ENCODE measurements around the gene TIMP2. TPM values are rescaled to one million over a fixed set of nuclear protein-coding genes. Genes with fewer than 3 reads are reported as not detected.
A peak's percentile ranks its signal among the peaks of the same experiment; 100 is the strongest.

The TIMP2 gene
- total and polyA plus RNA-seq, 2 of the 13 experiments (the other 11 are each of a cell fraction or from before 2014, with no cell fraction given), result 3.8 to 8.5 TPM

DNA sequence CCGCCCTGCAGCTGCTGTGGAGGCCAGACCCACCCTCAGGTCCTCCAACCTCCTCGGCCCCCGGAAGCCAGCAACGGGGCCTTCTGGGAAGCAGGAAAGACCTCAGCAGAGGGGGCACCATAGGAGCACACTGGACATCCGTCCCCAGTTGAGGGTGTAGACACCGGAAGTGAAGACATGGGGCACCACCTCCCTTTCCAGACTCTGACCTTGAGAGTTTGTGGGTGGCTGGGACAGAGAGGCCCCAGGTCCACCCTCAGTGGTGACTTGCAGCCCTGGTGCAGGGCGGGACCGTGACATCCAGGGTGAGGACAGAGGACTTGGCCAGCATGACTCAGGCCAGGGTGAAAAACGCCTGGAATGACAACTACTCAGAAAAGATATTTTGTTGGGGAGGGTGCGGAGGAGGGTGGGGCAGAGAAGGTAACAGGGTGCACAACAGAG lies 42.1 kb downstream of the TIMP2 start (continued):
- TF ChIP-seq ZNF589 (CRISPR knock-in tag; conservative IDR thresholded peaks at IDR 0.05) (no peak), ZBTB3 (CRISPR knock-in tag; IDR thresholded peaks at IDR 0.05; ENCODE audit: borderline replicate concordance, low read depth) (no peak), MBNL3 (CRISPR knock-in tag; conservative IDR thresholded peaks at IDR 0.05) (no peak), MAFK (conservative IDR thresholded peaks at IDR 0.05 in 1 of 2, IDR thresholded peaks at IDR 0.05 in 1 of 2; ENCODE audit: low read length in 2 of 2) (peak; percentile 8 to 26; a peak in 1 of 4 replicates), RCOR2 (CRISPR knock-in tag; IDR thresholded peaks at IDR 0.05) (peak; percentile 48; the same call in 1 of the 2 replicates), ZNF350 (CRISPR knock-in tag; IDR thresholded peaks at IDR 0.05; ENCODE audit: borderline replicate concordance, low read depth) (peak; percentile 56; the same call in 1 of the 2 replicates), CBX2 (IDR thresholded peaks at IDR 0.05; ENCODE audit: low read depth, low read length) (no peak), CBX2 (CRISPR knock-in tag; IDR thresholded peaks at IDR 0.05; ENCODE audit: low read depth) (no peak), ZSCAN9 (CRISPR knock-in tag; IDR thresholded peaks at IDR 0.05; ENCODE audit: borderline replicate concordance) (0 out of 2 replicates have a peak, but pooled peaks have one; percentile 39), ZNF772 (CRISPR knock-in tag; IDR thresholded peaks at IDR 0.05) (0 out of 2 replicates have a peak, but pooled peaks have one; percentile 13), NR2F6 (IDR thresholded peaks at IDR 0.05) (no peak), NR2F6 (CRISPR knock-in tag; IDR thresholded peaks at IDR 0.05) (peak; percentile 36), ISL2 (CRISPR knock-in tag; IDR thresholded peaks at IDR 0.05) (0 out of 2 replicates have a peak, but pooled peaks have one; percentile 12), FOXP1 (IDR thresholded peaks at IDR 0.05) (no peak), FOXP1 (CRISPR knock-in tag; IDR thresholded peaks at IDR 0.05) (0 out of 2 replicates have a peak, but pooled peaks have one; percentile 7), RXRA (CRISPR knock-in tag; IDR thresholded peaks at IDR 0.05) (peak; percentile 57; the same call in 1 of the 2 replicates), ETV6 (CRISPR knock-in tag; conservative IDR thresholded peaks at IDR 0.05) (0 out of 2 replicates have a peak, but pooled peaks have one; percentile 44), ZFP62 (CRISPR knock-in tag; IDR thresholded peaks at IDR 0.05) (no peak), ZMAT3 (CRISPR knock-in tag; conservative IDR thresholded peaks at IDR 0.05) (0 out of 2 replicates have a peak, but pooled peaks have one; percentile 5), ARNT2 (CRISPR knock-in tag; IDR thresholded peaks at IDR 0.05; ENCODE audit: low read depth) (no peak), MED1 (CRISPR knock-in tag; IDR thresholded peaks at IDR 0.05) (peak; percentile 29; the same call in 1 of the 2 replicates), SCMH1 (CRISPR knock-in tag; IDR thresholded peaks at IDR 0.05; ENCODE audit: borderline replicate concordance) (no peak)
- TF ChIP-seq, protein P1, sequence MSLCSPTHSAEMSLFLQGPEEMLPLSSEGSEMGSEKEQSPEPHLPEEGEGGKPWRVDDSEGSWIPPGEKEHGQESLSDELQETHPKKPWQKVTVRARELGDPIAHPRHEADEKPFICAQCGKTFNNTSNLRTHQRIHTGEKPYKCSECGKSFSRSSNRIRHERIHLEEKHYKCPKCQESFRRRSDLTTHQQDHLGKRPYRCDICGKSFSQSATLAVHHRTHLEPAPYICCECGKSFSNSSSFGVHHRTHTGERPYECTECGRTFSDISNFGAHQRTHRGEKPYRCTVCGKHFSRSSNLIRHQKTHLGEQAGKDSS (CRISPR knock-in tag; IDR thresholded peaks at IDR 0.05; ENCODE audit: borderline replicate concordance, low read depth), result 0 out of 2 replicates have a peak, but pooled peaks have one; percentile 17
- TF ChIP-seq, protein P2, sequence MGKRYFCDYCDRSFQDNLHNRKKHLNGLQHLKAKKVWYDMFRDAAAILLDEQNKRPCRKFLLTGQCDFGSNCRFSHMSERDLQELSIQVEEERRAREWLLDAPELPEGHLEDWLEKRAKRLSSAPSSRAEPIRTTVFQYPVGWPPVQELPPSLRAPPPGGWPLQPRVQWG (CRISPR knock-in tag; IDR thresholded peaks at IDR 0.05; ENCODE audit: borderline replicate concordance, low read depth), result no peak
- TF ChIP-seq, protein P3, sequence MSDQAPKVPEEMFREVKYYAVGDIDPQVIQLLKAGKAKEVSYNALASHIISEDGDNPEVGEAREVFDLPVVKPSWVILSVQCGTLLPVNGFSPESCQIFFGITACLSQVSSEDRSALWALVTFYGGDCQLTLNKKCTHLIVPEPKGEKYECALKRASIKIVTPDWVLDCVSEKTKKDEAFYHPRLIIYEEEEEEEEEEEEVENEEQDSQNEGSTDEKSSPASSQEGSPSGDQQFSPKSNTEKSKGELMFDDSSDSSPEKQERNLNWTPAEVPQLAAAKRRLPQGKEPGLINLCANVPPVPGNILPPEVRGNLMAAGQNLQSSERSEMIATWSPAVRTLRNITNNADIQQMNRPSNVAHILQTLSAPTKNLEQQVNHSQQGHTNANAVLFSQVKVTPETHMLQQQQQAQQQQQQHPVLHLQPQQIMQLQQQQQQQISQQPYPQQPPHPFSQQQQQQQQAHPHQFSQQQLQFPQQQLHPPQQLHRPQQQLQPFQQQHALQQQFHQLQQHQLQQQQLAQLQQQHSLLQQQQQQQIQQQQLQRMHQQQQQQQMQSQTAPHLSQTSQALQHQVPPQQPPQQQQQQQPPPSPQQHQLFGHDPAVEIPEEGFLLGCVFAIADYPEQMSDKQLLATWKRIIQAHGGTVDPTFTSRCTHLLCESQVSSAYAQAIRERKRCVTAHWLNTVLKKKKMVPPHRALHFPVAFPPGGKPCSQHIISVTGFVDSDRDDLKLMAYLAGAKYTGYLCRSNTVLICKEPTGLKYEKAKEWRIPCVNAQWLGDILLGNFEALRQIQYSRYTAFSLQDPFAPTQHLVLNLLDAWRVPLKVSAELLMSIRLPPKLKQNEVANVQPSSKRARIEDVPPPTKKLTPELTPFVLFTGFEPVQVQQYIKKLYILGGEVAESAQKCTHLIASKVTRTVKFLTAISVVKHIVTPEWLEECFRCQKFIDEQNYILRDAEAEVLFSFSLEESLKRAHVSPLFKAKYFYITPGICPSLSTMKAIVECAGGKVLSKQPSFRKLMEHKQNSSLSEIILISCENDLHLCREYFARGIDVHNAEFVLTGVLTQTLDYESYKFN (CRISPR knock-in tag; conservative IDR thresholded peaks at IDR 0.05), result peak; percentile 70
- TF ChIP-seq, protein P4, sequence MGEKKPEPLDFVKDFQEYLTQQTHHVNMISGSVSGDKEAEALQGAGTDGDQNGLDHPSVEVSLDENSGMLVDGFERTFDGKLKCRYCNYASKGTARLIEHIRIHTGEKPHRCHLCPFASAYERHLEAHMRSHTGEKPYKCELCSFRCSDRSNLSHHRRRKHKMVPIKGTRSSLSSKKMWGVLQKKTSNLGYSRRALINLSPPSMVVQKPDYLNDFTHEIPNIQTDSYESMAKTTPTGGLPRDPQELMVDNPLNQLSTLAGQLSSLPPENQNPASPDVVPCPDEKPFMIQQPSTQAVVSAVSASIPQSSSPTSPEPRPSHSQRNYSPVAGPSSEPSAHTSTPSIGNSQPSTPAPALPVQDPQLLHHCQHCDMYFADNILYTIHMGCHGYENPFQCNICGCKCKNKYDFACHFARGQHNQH (CRISPR knock-in tag; IDR thresholded peaks at IDR 0.05), result peak; percentile 46
- TF ChIP-seq, protein P5, sequence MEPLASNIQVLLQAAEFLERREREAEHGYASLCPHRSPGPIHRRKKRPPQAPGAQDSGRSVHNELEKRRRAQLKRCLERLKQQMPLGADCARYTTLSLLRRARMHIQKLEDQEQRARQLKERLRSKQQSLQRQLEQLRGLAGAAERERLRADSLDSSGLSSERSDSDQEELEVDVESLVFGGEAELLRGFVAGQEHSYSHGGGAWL (CRISPR knock-in tag; IDR thresholded peaks at IDR 0.05), result no peak; the same call in 1 of the 2 replicates
